GM12873 (cell line): ENCODE data around the gene SOX10.

Experiments used
- CTCF ChIP-seq: IDR thresholded peaks from 2 replicates; pipeline ENCODE4 v1.5.1; 2012; ENCODE audit warnings: low read depth, mild to moderate bottlenecking, moderate library complexity, low read length, control low read depth; ENCODE audit not compliant: insufficient read depth; ENCODE audit errors: missing control alignments

SOX10 gene

GRCh38 chr22:37996515-37997246, 12.3 kb upstream of the SOX10 start:
- peak; percentile 10 for TF ChIP-seq CTCF

- no peak for TF ChIP-seq CTCF
Observed at GRCh38 chr22:37996079-37996478, 11.7 kb upstream of the SOX10 start.

- no peak for TF ChIP-seq CTCF
Observed at GRCh38 chr22:37995460-37995859, 11.1 kb upstream of the SOX10 start.

GRCh38 chr22:37994982-37995381, 10.6 kb upstream of the SOX10 start:
- no peak for TF ChIP-seq CTCF

GRCh38 chr22:37994049-37994448, 9.7 kb upstream of the SOX10 start:
- TF ChIP-seq CTCF: no peak

- no peak for TF ChIP-seq CTCF
Observed at GRCh38 chr22:37991731-37992442, 7.5 kb upstream of the SOX10 start.

GRCh38 chr22:37990862-37991261, 6.5 kb upstream of the SOX10 start:
- no peak for TF ChIP-seq CTCF
